ENCODE data around the gene SCUBE1.

SCUBE1 gene

DNA sequence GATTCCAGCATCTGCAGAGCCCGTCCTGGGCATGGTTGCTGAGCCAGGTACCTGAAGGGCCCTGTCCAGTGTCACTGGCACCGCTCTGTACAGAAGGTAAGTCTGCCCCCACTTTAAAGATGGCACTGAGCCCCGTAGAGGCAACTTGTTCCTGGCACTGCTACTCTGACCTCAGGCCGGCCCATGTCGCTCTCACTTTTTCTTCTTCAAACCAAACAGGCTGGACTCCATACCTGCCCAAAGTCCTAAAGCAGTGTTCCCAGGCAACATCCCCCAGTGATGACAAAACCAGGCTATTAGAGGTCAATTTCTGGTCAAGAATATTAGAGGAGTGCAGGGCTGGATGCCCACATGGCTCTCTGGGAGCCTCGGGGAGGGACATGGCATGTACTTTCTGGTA, 109.6 kb downstream of the SCUBE1 start:
- no peak for DNase-seq

DNA sequence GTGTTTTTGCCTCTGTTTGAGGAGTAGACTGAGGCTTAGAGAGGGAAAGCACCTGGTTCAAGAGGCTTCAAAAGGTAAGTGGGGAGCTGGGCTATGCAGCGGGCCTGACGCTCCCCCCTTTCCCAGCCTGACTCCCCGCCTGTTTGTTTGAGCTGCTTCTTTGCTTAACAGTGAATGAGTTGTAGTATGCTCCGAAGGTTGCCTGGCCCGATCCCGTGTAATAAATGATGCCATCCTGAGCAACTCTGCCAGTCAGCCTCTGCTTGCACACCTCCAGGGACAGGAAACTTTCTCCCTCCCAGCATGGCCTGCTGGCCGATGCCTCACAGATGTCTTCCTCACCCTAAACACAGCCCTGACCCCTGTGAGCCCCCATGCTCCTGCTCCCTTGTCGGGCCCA, 110.7 kb downstream of the SCUBE1 start:
- no peak for DNase-seq

DNA sequence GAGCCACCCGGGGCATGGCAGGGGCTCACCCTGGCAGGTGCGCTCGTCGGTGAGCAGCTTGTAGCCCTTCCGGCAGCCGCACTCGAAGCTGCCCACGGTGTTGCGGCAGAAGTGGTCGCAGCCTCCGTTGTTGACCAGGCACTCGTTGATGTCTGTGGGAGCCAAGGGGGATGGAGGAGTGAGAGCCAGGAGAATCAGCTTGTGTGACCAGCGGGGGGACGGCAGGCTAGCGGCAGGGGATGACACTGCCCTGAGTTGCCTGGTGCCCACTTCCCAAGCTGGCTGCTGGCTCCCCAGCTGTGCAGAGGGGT, 111.5 kb downstream of the SCUBE1 start:
- no peak for DNase-seq

GRCh38 chr22:43230971-43231723, 112.0 kb downstream of the SCUBE1 start:
- peak; percentile 34 for DNase-seq

GRCh38 chr22:43230571-43230970, 112.6 kb downstream of the SCUBE1 start:
- DNase-seq: no peak

DNA sequence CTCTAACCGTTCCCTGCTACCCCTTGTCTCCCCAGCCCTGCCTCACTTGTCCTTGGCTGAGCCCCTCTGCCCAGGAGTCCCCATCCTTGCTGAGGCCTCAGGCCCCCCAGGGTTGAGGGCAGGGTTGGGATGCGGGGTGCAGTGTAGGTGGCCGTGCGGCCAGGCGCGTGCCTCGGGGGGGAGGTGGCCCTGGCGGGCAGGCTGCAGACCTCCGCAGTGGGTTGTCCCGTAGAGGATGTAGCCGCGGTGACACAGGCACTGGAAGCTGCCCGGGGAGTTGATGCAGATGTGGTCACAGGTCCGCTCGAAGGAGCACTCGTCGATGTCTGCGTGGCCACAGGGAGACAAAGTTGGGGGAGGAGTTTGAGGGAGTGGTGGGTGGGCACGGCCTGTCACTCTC, 114.3 kb downstream of the SCUBE1 start:
- no peak for DNase-seq

DNA sequence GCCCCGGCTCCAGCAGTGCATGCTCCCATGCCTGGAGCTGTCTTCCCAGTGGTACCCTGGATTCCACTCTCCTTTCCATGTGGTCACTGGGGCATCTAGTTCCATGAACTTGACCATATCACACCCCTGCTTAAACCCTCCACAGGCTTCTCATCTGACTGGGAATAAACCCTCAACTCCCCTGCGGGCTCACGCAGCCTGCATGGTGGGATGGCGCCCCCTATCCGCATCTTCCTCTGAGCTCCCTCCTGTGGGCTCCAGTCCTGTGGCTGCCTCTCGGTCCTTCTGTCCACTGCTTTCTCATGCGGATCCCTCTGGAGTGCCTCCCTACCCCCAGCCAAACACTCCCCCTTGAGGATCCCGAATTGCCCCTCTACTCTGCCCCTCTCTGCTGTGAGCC, 114.8 kb downstream of the SCUBE1 start:
- no peak for DNase-seq

GRCh38 chr22:43227239-43227630, 115.9 kb downstream of the SCUBE1 start:
- DNase-seq: no peak

DNA sequence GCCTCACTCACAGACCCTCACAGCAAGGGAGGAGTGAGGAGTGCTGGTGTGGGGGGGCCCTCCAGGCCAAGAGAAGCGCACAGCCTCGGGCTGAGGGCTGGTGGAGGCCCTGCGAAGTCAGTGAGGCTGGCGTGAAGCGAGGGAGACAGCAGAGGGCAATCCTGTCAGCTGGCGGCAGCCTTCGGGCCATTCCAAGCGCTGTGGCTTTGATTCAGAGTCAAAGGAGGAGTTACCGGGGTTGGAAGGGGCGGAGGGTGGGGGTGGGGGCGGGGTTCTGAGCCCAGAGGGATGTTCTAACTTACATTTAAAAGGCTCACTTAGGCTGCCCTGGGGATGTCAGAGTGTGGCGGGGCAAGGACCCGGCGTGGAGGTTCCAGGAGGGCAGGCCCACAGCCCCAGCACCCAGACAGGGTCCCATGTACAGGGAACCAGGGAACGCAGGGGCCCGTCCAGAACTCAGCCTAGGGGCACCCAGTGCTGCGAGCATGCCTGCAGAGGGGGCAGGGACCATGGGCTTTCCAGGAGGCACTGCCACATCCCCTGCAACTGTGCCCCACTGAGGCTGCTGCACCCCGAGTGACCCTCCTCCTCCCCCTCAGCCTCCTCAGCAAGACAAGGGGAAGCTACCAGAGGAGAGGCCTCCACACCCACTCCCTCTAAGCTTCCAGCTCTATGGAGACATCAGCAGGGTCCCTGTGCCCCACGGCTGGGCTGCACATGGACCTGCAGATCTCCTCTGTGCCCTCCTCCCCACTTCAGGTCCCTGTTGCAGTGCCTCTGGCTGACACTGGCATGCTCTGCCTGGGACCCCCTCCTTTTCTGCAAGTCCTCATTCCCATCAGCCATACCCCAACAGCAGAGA, 116.6 kb downstream of the SCUBE1 start:
- DNase-seq: no peak

DNA sequence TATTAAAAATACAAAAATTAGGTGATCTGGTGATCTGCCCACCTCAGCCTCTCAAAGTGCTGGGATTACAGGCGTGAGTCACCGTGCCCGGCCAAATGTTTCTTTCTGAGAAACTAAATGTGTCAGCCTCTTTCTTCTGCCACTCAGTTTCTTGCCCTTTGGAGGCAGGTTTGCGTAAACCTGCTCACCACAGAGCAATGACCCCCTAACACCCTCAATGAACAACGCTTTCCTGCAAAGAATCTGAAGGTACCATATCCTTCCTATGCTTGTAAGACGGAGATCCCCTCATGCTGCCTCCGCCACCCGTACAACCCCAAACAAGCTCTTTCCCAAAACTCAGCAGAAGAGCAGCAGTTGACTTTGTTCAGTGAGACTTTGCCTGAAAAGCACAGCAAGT, 117.6 kb downstream of the SCUBE1 start:
- DNase-seq: no peak

DNA sequence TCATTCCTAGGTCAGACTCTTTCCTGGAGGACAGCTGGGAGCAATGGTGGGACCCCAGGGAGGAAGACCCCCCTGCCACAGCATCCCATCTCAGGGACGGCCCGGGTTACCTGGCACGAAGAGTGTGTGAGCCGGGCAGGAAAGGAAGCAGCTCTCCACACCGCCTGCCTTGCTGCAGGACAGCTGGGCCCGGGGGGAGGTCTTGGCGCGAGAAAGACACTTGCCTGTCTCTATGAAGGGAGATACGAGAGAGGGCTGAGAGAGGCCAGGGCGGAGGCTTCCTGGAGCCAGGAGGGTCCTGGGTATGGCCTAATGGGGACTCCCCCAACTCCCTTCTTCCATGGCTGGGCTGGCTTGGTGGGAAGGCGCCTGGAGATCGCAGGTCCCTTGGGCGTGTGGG, 120.2 kb downstream of the SCUBE1 start:
- no peak for DNase-seq

DNA sequence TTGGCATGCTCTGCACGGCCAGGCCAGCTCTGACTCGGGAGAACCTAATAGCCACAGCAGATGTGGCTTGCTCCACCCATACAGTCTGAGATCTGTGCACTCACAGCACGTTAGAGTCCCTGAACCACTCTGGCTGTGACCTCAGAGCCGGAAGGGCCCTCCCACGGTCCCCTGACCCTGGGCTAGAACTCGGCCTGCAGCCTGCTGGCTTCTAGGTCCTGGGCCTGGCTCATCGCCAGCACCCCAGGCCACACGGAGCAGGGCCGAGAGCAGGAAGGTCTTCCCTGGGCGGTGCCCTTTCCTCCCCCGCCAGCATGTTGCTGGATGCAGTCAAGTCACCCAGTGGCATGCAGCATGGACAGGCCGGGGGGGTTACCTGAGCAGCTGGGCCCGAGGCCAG, 120.9 kb downstream of the SCUBE1 start:
- DNase-seq: no peak

DNA sequence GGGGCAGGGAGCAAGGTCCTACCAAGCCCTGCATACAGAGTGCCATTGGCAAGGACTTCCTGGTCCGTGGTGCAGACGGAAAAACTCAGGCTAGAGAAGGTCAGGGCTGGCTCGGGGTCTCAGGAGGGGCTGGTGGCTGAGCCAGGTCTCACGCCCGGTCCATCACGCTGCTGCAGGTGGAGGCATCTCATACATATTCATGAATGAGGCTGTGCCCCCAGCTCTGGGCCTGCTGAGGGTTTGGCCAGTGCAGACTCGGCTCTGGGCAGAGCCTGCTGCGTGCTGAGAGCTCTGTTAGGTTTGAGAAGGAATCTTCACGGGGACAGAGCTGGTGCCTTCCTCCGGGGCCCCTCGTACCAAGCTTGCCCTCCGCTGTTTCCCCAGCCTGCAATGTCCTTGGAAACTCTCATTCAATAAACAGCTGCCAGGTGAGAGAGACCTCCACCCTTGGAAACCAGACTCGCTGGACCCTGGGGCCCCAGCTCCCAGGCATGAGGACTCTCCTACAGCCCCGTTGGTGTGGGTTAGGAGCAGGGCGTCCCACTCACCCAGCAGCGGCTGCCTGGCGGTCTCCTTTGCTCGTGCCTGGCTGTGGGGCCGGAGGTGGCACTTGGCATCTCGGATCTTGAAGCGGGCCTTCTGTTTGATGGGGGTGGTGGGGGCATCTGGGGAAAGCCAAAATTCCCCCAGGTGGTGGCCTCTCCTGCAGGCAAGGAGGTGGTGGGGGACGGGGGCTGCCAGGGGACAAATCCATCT, 122.4 kb downstream of the SCUBE1 start:
- DNase-seq: no peak

DNA sequence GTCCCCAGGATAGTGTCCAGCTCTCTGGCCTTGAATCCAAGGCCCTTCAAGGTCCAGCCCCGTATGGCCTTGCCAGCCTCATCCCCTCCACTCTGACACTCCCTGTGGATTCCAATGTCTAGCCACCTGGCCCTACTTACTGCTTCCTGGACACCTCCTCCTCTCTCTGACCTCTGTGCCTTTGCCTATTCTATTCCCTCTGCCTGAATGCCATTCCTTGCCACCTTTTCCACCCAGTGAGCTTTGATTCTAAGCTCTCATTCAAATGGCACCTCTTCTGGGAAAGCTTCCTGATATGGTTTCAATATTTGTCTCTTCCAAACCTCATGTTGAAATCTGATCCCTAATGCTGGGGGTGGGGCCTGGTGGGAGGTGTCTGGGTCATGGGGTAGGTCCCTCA, 124.4 kb downstream of the SCUBE1 start:
- no peak for DNase-seq

GRCh38 chr22:43217285-43218030, 125.7 kb downstream of the SCUBE1 start:
- DNase-seq: no peak

- DNase-seq: no peak
Measured at GRCh38 chr22:43216738-43217137, 126.4 kb downstream of the SCUBE1 start.

DNA sequence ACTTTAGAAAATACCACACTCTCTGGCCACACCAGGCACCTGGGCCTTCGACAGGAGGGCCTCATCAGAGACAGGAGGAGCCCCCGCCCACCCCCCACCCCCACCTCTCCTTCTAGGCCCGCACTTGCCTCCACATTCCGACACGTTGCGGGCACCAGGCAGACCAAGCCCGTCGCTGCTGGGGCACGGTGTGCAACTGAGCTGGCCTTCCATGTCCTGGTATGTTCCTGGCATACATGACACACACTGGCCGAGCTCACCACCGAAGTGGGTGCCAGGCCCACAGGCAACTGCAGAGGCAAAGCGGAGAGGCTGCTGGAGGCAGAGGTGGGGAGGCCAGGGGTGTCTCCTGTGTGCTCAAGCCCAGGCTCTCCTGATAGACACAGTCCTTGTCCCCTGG, 129.2 kb downstream of the SCUBE1 start:
- no peak for DNase-seq

DNA sequence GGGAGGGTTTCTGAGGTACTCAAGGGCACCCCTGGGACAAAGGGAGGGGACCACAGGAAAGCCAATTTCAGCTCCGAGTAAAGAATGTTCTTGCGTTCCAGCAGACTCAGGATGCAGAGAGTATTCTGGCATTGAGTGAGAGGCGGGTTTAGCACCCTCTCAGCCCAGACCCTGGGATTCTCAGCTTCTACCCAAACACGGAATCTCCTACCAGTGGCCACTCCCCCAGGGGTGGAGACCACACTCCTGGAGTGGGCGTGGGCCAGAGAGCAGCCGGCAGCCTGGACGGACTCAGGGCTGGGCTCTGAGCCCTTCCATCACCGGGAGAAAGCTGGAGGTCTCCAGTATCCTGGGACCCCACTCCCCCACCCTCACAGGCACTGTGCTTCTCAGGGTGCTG, 130.1 kb downstream of the SCUBE1 start:
- DNase-seq: no peak

- DNase-seq: no peak
Measured at GRCh38 chr22:43212434-43212952, 130.7 kb downstream of the SCUBE1 start.

- DNase-seq: no peak
Measured at GRCh38 chr22:43211941-43212433, 131.2 kb downstream of the SCUBE1 start.

DNA sequence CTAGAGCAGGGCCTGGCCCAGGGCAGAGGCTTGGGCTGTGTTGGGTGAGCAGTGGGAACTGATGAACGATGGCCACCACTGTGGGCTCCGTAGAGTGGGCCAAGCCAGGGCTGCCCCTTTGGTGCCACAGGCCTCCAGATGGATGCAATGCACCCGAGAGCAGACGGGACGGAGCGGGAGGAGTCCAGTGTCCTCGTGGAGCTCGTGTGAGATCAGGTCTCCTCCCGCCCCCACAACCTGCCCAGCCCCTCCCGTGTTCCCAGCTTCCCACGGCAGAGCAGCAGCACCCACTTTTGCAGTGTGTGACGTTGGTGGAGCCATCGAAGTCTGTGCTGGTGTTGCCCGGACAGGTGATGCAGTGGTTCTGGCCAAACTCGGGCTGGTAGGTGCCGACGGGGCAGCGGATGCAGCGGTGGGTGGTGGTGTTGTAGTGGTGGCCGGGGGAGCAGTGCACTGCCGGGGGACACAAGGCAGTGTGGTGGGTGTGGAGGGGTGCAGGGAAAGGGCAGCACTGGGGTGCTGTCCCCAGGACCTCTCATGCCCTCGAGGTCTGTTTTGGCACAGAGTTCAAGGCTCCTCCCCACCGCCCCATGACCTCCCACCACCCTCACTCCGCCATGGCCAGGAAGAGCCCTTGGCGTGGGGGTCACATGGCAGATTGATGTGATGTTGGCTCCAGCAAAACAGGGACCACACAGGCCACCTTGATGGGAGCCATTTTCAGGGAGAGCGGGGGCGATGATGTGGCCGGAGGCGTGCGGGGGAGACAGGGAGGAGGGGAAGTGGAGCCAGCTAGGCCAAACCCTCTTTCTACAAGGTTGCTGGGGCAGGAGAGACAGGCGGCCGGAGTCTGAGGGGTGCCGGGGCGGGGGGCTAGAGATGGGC, 132.3 kb downstream of the SCUBE1 start:
- no peak for DNase-seq

DNA sequence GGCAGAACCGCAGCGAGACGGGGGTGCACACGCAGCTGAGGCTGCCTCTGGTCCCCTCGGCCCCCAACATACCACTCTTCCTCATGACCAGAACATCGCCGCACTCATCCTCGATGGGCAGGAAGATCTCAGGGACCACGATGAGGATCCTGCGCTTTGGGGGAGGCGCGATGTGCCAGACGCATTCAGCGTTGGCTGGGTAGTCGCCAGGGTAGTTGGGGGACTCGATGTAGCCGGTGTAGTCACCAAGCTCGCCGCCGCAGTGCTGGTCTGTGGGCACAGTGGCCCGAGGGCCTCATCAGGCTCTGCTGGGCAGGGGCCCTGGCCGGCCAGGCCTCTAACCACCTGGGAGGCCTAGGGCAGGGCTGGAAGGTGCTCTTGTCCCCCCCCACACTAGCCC, 133.2 kb downstream of the SCUBE1 start:
- DNase-seq: no peak

Measured in NCI-H1048 (cell line).